ENCODE data around the gene RNF207.

Gene RNF207

DNA sequence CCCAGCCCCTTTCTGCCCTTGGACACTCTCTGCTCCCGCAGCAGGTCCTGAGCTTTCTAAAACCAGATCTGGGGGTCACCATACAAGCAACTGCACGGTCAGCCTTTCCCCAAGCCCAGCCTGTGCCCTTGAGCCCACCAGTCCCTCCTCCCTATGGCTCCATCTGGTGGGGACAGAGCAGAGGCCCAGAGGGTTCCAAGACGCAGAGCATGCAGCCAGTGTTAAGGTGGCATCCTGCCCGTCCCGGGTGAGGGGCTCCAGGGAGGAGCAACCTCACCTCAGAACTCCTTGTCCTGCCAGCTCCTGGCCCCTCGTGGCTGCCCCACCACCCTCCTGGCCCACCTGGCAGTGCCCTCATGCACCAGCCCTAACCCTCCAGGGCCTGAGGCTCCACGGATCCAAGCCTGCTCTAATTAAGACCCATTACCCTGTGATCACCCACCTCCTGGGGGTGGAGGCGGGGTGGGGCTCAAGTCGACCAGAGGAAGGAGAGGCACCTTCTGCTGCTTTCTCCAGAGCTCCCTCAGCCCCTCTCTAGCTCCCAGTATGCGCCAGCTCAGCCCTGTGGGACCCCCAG, 34.3 kb upstream of the RNF207 start:
- in situ Hi-C loops (cut with MboI; ENCODE audit: low pct_unique_long_range_greater_than_20kb, low sequenced_read_pairs): no loop called here
- DNase-seq: no peak

DNA sequence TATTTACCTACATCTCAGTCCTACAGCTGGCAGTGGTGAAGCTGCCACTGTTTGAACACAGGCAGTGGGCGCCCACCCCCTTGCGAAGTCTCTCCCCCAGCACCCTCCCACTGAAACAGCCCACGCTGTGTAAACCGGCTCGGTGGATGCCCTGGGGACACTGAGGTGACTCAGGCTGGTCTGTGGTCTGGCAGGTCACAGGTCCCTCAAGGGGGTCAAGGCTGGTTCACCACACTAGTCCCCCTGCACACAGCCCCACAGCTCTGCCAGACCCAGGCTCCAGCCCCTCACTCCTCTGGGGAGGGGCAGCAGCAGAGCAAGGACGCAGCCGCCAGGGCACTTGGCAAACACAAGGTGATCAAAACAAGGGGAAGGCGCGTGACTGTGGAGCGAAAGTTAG, 33.4 kb upstream of the RNF207 start:
- DNase-seq: no peak
- in situ Hi-C loops (cut with MboI; ENCODE audit: low pct_unique_long_range_greater_than_20kb, low sequenced_read_pairs): no loop called here

DNA sequence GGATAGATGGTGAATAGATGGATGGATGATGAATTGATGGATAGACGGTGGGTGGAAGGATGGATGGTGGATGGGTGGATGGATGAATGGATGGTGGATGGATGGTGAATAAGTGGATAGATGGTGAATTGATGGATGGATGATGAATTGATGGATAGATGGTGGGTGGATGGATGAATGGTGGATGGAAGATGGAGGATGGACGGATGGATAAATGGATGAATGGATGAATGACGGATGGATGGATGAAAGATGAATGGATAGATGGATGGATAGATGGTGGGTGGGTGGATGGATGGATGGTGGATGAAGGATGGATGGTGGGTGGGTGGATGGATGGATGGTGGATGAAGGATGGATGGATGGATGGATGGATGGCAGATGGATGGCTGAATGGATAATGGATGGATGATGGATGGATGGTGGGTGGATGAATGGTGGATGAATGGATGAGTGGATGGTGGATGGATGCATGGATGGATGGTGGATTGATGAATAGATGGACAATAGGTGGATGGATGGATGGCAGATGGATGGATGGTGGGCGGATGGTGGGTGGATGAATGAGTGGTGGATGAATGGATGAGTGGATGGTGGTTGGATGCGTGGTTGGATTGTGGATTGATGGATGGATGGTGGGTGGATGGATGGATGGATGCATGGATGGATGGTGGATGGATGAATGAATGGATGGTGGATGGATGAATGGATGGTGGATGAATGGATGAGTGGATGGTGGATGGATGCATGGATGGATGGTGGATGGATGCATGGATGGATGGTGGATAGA, 31.1 kb upstream of the RNF207 start:
- in situ Hi-C loops (cut with MboI; ENCODE audit: low pct_unique_long_range_greater_than_20kb, low sequenced_read_pairs): no loop called here
- no peak for DNase-seq

DNA sequence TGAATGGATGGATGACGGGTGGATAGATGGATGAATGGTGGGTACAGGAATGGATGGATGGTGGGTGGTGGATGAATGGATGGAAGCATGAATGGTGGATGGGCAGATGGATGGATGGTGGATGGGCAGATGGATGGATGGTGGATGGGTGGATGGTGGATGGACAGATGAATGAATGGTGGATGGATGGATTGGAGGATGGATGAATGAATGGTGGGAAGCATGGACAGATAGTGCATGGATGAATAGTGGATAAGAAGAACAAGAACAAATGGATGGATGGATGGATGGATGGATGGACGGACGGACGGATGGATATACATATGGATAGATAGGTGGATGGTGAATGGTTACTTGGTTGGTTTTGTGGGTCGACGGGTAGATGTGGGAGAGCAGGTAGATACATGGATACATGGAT, 30.5 kb upstream of the RNF207 start:
- in situ Hi-C loops (cut with MboI; ENCODE audit: low pct_unique_long_range_greater_than_20kb, low sequenced_read_pairs): no loop called here
- DNase-seq: no peak

DNA sequence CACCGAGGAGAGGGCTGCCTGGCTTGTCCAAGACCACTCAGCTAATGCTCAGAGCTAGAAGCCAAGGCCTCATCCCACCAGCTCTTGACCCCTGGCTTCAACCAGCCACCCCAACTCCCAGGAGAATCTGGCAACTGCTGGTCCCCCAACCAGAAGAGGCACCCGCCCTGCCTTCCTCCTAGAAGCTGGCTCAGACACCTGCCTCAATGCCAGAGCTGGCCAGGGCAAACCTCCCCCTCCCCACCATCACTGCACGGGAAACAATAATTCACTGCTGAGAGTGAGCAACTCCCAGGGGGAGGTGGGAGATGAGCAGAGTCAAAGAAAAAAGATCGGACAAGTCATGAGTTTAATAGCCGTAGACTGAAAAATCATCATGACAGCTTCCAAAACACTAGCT, 29.1 kb upstream of the RNF207 start:
- no peak for DNase-seq

DNA sequence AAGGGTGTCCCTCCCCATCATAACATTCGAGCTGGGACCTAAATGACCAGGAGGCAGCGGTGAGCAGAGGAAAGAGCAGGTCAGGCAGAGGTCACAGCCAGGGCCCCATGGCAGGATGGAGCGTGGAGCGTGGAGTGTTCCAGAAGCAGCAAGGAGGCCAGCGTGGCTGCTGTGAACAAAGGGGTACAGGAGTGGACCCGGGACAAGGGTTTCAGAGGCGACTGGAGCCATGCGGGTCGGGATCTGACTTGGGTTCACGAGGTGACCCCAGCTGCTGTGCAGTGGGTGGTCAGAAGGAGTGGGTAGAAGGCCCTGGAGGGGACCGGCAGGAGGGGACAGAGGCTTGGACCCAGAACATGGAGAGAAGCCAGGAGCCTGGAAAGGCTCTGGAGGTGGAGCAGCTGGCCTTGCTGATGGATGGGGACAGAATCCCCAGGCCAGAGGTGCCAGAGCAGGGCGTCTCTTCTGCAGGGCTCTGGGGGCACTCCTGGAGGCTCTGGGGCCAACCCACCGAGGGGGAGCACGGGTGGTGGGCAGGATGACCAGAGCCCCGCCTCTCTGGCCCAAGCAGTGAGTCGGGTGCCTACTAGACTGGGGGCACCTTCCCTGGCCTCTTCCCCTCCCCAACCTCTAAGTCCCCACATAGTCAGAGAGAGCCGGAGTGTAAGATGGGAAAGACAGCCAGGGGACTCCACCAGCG, 28.1 kb upstream of the RNF207 start:
- DNase-seq: no peak
- in situ Hi-C loops (cut with MboI; ENCODE audit: low pct_unique_long_range_greater_than_20kb, low sequenced_read_pairs): no loop called here

More for the DNA sequence above, 29.1 kb upstream of the RNF207 start:
- in situ Hi-C loops (cut with MboI; ENCODE audit: low pct_unique_long_range_greater_than_20kb, low sequenced_read_pairs): no loop called here

DNA sequence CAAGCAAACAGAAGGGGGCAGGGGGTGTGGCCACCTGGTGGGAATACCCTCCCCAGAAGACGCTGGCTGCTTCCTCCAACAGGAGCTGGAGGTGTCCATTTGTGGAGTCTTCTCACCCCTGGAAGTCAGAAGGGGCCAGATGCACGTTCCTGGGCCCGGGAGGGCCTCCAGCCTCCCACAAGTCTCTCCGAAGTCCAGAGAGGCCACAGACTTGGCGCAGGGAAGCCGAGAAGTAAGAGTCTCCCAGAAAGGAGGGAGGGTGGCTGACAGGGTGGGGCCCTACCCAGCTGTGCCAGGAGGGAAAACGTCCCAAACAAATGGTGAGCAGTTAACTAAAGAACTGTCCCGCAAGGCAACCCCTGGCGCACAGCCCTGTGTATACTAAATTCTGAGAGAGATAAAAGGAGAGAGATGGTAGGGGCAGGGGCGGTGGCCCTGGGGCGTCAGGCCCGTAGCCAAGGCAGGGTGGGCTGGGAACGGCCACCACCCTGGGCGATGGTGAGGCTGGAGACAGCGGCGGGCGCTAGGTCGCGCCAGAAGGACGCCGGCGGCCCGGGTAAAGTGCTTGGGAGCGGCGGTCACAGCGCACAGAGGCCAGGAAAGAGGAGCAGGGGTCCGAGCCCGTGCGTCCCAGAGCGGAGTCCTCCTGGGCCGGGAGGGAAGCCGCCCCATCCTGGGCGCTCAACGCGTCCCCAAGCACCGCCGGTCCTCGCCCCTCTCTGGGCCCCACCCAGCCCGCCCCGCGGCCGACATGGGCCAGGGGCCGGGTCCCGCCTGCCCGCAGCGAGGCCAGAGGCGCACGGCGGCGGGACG, 27.0 kb upstream of the RNF207 start:
- in situ Hi-C loops (cut with MboI; ENCODE audit: low pct_unique_long_range_greater_than_20kb, low sequenced_read_pairs): no loop called here
- DNase-seq: no peak

DNA sequence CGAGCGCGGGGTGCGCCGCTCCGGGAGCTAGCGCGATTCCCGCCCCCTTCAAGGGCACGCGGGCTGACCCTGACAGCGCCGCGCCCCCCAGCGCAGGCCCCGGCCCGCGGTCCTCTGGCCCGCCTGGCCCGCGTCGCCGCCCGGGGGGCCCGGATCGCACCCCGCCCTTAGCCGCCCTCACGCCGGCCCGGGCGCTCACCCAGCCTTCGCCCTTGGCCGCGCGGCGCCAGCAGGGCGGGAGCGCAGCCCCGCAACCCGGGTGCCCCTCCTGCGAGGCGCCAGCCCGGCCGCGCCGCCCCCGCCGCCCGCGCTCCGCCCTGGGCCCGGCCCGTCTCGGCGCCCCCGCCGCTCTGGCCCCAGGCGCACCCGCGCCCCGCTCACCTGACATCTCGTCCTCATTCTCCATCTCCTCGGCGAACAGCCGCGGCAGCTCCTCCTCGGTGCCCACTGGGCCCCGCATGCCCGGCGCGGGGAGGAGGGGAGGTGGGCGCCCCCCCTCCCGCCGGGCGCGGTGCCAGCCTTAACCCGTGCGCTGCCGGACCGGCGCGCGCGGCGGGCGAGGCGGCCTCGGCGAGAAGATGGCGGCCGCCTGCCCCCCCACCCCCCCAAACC, 26.2 kb upstream of the RNF207 start:
- no peak for DNase-seq
- in situ Hi-C loops (cut with MboI; ENCODE audit: low pct_unique_long_range_greater_than_20kb, low sequenced_read_pairs): no loop called here

DNA sequence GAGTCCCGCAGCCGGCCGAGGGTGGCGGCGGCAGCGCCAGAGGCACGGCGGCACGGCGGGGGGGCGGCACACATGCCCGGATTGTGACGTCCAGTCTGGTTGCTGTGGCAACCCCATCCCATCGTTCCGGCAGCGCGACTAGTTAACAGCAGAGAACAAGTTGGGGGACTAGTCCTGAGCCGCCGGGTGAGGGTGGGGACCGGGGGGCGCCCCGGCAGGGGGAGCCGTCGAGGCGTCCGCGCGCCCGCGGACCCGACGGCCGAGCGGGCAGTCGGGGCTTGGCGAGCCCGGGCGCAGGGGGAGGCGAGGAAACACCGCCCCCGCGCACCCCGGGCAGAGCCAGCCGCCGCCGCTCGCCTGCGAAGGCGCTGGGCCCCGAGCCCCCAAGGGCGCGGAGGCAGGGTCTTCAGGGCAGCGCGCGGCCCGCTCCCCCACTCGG, 25.6 kb upstream of the RNF207 start, which contains the start of gene CHD5:
Gene CHD5, minus strand, starts transcription at position 54 of the 439 bp plus-strand sequence. CDS start 298 bp downstream, outside the sequence.
- in situ Hi-C loops (cut with MboI; ENCODE audit: low pct_unique_long_range_greater_than_20kb, low sequenced_read_pairs): no loop called here
- no peak for DNase-seq

DNA sequence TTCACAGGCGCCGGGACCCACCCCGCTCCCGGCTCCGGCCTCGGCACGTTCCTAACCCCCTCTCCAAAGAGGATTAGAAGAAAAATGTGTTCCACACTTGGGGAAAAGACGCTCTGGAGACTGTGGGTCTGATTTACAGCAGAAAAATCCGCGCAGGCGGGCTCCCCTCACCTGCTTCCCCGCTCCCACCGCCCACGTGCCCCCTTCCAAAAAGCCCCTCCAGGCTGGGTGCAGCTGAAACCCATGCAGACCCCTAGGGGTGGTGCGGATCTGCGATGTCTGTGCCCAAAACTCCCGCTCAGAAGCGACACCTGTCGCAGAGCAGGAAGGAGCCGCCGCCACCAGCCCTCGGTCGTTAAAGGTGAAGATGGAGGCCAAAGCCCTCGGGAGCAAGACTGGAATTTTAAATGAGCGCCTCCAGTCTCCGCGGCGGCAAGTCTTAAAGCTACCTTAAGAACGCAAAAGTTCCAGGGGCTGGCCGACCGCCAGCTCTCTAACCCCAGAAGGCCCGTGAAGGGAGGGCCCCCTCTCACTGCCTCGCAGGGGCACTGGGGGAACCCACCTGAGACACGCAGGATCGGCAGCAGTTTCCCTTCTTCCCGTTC, 25.1 kb upstream of the RNF207 start:
- in situ Hi-C loops (cut with MboI; ENCODE audit: low pct_unique_long_range_greater_than_20kb, low sequenced_read_pairs): no loop called here

DNA sequence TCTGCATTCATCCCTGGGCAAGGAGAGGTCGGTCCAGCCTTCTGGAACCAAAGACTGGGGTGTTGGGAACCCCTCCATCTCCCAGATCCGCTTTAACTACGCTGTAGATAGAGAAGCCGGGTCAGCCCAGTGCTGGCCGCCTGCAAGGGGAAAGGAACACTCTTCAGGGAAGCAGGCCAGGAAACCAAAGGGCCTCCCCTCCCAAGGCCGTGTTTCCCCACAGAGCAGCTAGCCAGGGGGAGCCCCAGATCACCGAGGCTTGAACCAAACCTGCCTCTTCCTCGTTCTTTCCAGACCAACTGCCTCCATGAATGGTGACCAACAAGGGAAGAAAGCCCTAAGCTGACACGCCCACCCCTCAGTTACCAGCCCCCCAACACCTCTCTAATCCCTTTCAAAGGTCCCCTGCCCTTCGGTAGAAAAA, 24.6 kb upstream of the RNF207 start:
- DNase-seq: no peak
- in situ Hi-C loops (cut with MboI; ENCODE audit: low pct_unique_long_range_greater_than_20kb, low sequenced_read_pairs): no loop called here

More for the DNA sequence above, 25.1 kb upstream of the RNF207 start:
- no peak for DNase-seq

DNA sequence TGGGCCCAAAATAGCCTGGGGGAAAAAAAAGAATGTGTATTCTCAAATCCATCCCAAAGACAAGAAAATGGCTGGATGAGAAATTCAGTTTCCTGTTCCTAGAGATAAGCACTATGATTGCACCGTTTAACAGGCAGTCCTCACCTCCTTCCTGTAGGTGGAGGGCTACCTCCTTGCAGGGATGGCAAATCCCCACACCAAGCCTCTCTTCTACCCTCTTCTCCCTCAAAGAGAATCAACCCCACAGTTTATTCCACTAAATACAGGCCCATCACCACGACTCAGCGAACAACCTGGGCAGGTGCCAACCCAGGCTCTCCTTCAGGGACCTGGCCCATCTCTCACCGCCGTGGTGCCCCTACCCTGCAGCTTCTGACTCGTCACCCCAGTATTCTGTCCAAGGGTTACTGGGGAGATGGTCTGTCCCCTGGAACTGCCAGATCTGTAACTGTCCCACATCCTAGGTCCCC, 22.4 kb upstream of the RNF207 start:
- DNase-seq: no peak

DNA sequence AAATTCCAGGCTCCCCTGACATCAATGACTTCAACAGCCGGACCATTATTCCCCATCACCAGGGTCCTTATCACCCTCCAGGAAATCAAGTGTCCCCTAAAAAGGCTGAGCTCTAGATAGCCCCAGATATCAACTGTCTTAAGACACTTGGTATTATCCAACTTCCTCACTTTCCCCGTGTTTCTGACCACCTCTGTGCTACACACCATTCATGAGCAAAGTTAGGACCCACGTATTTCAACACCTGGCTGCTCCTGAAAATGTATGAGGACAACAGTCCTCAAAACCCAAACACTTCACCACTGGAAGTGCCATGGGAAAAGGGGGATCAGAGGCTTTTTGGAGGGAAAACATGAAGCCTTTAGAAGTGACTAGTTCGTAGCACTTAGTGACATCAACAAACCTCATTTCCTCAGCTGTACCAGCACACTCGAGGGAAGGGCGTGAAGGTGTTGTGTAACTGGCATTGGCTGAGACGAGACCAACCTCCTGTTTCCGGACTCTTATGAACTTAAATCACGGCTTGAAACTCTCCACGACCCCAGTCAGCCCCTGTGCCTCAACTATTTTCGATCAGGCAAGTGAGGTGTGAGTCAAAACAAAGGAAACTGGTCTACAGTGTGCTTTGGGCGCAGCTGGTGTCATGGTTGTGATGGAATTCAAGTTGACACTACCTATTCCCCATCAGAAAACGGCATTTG, 21.7 kb upstream of the RNF207 start:
- in situ Hi-C loops (cut with MboI; ENCODE audit: low pct_unique_long_range_greater_than_20kb, low sequenced_read_pairs): no loop called here
- DNase-seq: no peak

More for the DNA sequence above, 22.4 kb upstream of the RNF207 start:
- in situ Hi-C loops (cut with MboI; ENCODE audit: low pct_unique_long_range_greater_than_20kb, low sequenced_read_pairs): no loop called here

DNA sequence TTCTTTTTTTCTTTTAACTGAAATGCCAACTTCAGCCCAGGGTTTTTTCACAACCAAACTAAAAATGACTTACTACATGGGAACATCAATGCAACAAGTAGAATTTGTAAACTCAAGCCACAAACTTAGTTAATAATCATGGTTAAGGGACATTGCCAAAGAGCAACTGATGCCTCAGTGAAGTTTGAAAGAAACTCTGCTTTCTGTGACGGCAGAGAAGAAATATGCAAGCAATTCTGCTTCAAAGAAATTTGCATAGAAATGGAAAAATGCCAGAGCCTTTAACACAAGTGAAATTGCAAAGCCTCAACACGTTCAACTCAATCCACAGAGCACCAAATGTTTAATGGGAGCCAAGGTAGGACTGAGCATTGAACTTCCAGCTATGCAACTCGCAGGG, 20.8 kb upstream of the RNF207 start:
- in situ Hi-C loops (cut with MboI; ENCODE audit: low pct_unique_long_range_greater_than_20kb, low sequenced_read_pairs): no loop called here

DNA sequence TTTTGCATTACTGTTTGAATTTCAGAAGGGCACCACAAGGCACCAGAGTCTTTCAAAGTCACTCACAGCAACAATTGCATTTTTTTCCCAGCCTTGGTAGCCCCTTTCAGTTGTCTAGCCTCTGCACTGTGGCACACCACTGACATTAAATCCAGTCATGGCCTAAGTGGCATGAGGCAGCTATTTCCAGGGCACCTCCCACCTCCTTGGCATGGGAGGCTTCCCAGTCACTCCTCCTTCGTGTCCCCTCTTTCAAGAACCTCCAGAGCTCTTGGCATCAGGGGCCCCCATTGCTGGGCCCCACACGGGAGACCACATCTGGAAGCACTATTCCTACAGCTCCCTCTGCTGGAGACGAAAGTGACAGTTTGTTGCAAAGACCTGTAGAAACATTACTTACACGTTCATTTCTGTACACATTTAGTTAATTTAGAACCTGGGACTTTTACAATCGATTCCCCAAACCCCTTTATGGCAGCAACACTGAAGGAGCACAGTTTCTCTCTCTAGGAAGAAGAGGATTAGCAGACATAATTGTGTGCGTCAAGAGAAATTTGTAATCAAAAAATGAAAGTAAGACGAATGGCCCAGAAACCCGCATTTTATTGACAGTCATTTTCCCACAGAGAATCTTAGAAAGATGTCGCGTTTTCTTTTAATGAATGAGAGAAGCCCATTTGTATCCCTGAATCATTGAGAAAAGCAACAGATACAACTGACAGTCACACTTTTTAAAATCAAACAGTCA, 20.1 kb upstream of the RNF207 start:
- DNase-seq: peak; percentile 50
- in situ Hi-C loops (cut with MboI; ENCODE audit: low pct_unique_long_range_greater_than_20kb, low sequenced_read_pairs): no loop called here

More for the DNA sequence above, 20.8 kb upstream of the RNF207 start:
- DNase-seq: no peak

DNA sequence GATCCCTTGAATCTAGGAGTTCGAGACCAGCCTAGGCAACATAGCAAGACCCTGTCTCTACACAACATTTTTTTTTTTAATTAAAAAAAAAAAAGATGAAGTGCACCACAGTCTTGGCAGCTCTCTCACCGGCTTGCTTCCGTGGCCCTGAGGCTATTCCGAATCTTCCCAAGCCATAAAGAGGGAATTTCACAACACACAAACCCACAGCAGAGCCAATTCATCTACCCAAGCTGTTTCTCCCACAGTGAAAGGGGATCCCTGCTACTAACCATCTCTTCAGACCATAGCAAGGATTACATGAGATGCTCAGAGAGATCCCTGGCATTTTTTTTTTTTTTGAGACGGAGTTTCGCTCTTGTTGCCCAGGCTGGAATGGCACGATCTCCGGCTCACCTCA, 17.5 kb upstream of the RNF207 start:
- no peak for DNase-seq
- in situ Hi-C loops (cut with MboI; ENCODE audit: low pct_unique_long_range_greater_than_20kb, low sequenced_read_pairs): no loop called here

DNA sequence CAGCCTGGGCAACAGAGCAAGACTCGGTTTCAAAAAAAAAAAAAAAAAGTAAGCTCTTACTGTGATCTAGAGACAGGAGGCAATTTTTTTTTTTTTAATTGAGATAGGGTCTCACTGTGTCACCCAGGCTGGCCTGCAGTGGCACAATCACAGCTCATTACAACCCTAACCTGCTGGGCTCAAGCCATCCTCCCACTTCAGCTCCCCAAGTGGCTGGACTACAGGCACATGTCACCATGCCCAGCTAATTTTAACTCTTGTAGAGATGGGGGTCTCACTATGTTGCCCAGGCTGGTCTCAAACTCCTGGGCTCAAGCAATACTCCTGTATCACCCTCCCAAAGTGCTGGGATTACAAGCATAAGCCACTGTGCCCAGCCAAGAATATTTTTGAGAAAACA, 14.0 kb upstream of the RNF207 start:
- in situ Hi-C loops (cut with MboI; ENCODE audit: low pct_unique_long_range_greater_than_20kb, low sequenced_read_pairs): no loop called here
- DNase-seq: no peak
